H9 (cell line): ENCODE results near the gene CHMP6. TPM values are rescaled to one million over a fixed set of nuclear protein-coding genes. Genes with fewer than 3 reads are reported as not detected.

ENCODE experiments used
- DNase-seq: peaks from one replicate; pipeline ENCODE4 v3.0.0-alpha.2; 2017
- H2AFZ ChIP-seq: one replicate; pipeline ENCODE4 v1.6.1; 2013; ENCODE audit warnings: mild to moderate bottlenecking, low read length, control low read depth, moderate library complexity
- H2AK5ac ChIP-seq: 2 replicates; pipeline ENCODE4 v1.6.1; 2013; ENCODE audit warnings: low read length, control low read depth, mixed read lengths; ENCODE audit not compliant: insufficient read length
- H2BK120ac ChIP-seq: one replicate; pipeline ENCODE4 v1.6.1; 2013; ENCODE audit warnings: low read depth, mild to moderate bottlenecking, low read length, control low read depth, inconsistent platforms; ENCODE audit not compliant: poor library complexity, severe bottlenecking
- H2BK12ac ChIP-seq: 2 replicates; pipeline ENCODE4 v1.6.1; 2013; ENCODE audit warnings: low read length, control low read depth, mixed read lengths, low read depth; ENCODE audit not compliant: insufficient read length
- H2BK15ac ChIP-seq: 2 replicates; pipeline ENCODE4 v1.6.1; 2013; ENCODE audit warnings: low read depth, low read length, control low read depth
- H2BK20ac ChIP-seq: one replicate; pipeline ENCODE4 v1.6.1; 2013; ENCODE audit warnings: low read depth, mild to moderate bottlenecking, low read length, control low read depth, inconsistent platforms; ENCODE audit not compliant: poor library complexity, severe bottlenecking
- H2BK5ac ChIP-seq: 2 replicates; pipeline ENCODE4 v1.6.1; 2013; ENCODE audit warnings: low read length, control low read depth, mixed read lengths; ENCODE audit not compliant: insufficient read length
- H3K14ac ChIP-seq: 2 replicates; pipeline ENCODE4 v1.6.1; 2013; ENCODE audit warnings: low read length, control low read depth; ENCODE audit not compliant: insufficient read depth
- H3K18ac ChIP-seq: 2 replicates; pipeline ENCODE4 v1.6.1; 2013; ENCODE audit warnings: low read depth, mild to moderate bottlenecking, mixed read lengths, low read length, control low read depth; ENCODE audit not compliant: insufficient read length
- H3K23ac ChIP-seq: 2 replicates; pipeline ENCODE4 v1.6.1; 2013; ENCODE audit warnings: low read length, control low read depth, mixed read lengths, low read depth; ENCODE audit not compliant: insufficient read length
- H3K23me2 ChIP-seq: 2 replicates; pipeline ENCODE4 v1.6.1; 2013; ENCODE audit warnings: low read depth, mild to moderate bottlenecking, mixed read lengths, low read length, control low read depth; ENCODE audit not compliant: insufficient read length, poor library complexity, severe bottlenecking
- H3K27ac ChIP-seq: 2 replicates; pipeline ENCODE4 v1.5.1; 2013; ENCODE audit warnings: low read length, control low read depth, mixed read lengths, low read depth; ENCODE audit not compliant: insufficient read length
- H3K27me3 ChIP-seq: 2 replicates; pipeline ENCODE4 v1.6.1; 2013; ENCODE audit warnings: low read length, control low read depth, inconsistent platforms; ENCODE audit not compliant: insufficient read depth
- H3K4ac ChIP-seq: 2 replicates; pipeline ENCODE4 v1.6.1; 2013; ENCODE audit warnings: low read depth, mild to moderate bottlenecking, control low read depth, inconsistent platforms, low read length, moderate library complexity
- H3K4me1 ChIP-seq: 2 replicates; pipeline ENCODE4 v1.6.1; 2013; ENCODE audit warnings: low read length, control low read depth, inconsistent platforms; ENCODE audit not compliant: insufficient read depth
- H3K4me2 ChIP-seq: 2 replicates; pipeline ENCODE4 v1.6.1; 2013; ENCODE audit warnings: low read length, control low read depth, mixed read lengths; ENCODE audit not compliant: insufficient read length, insufficient read depth
- H3K56ac ChIP-seq: 2 replicates; pipeline ENCODE4 v1.6.1; 2013; ENCODE audit warnings: low read depth, mild to moderate bottlenecking, mixed read lengths, low read length, control low read depth; ENCODE audit not compliant: insufficient read length
- H3K79me1 ChIP-seq: 2 replicates; pipeline ENCODE4 v1.6.1; 2013; ENCODE audit warnings: low read depth, mild to moderate bottlenecking, moderate library complexity, low read length, control low read depth, inconsistent platforms; ENCODE audit not compliant: insufficient read depth, poor library complexity, severe bottlenecking
- H3K79me2 ChIP-seq: 2 replicates; pipeline ENCODE4 v1.6.1; 2013; ENCODE audit warnings: low read length, control low read depth, inconsistent platforms; ENCODE audit not compliant: insufficient read depth
- H3K9ac ChIP-seq: 2 replicates; pipeline ENCODE4 v1.6.1; 2013; ENCODE audit warnings: low read length, control low read depth, mixed read lengths; ENCODE audit not compliant: insufficient read length; ENCODE audit errors: extremely low read depth
- H3K9me3 ChIP-seq: one replicate; pipeline ENCODE4 v1.6.1; 2013; ENCODE audit warnings: low read depth, low read length, inconsistent platforms; ENCODE audit not compliant: control insufficient read depth
- H3T11ph ChIP-seq: one replicate; pipeline ENCODE4 v1.6.1; 2013; ENCODE audit warnings: mild to moderate bottlenecking, low read length, control low read depth, inconsistent platforms
- H4K20me1 ChIP-seq: one replicate; pipeline ENCODE4 v1.6.1; 2013; ENCODE audit not compliant: control insufficient read depth, insufficient read length, insufficient read depth
- H4K5ac ChIP-seq: 2 replicates; pipeline ENCODE4 v1.6.1; 2013; ENCODE audit warnings: low read depth, mild to moderate bottlenecking, mixed read lengths, low read length, control low read depth; ENCODE audit not compliant: insufficient read length
- H4K8ac ChIP-seq: replicated peaks from 2 replicates; pipeline ENCODE4 v1.6.1; 2013; ENCODE audit warnings: low read length, control low read depth, mixed read lengths, low read depth; ENCODE audit not compliant: insufficient read length
- H4K91ac ChIP-seq: 2 replicates; pipeline ENCODE4 v1.6.1; 2013; ENCODE audit warnings: low read depth, mild to moderate bottlenecking, moderate library complexity, mixed read lengths, low read length, control low read depth; ENCODE audit not compliant: insufficient read length
- H3K27ac Mint-ChIP-seq, 3 experiments: 2 replicates in 2 of 3; 3 replicates in 1 of 3; pipeline ENCODE4 v1.8.0; 2020 to 2021; ENCODE audit warnings: mixed read lengths in 3 of 3, mild to moderate bottlenecking in 1 of 3, moderate library complexity in 1 of 3
- H3K27me3 Mint-ChIP-seq: 2 replicates; pipeline ENCODE4 v1.8.0; 2021; ENCODE audit warnings: low read depth, mild to moderate bottlenecking, moderate library complexity, mixed read lengths
- H3K36me3 Mint-ChIP-seq, 3 experiments: 2 replicates in 2 of 3; 3 replicates in 1 of 3; pipeline ENCODE4 v1.8.0; 2020 to 2021; ENCODE audit warnings: low read depth in 3 of 3, mixed read lengths in 3 of 3; ENCODE audit not compliant: insufficient read depth in 1 of 3
- H3K4me1 Mint-ChIP-seq, 2 experiments: 2 replicates each; pipeline ENCODE4 v1.8.0; 2020; ENCODE audit warnings: mixed read lengths in 2 of 2
- H3K4me3 Mint-ChIP-seq, 2 experiments: 2 replicates in 1 of 2; 3 replicates in 1 of 2; pipeline ENCODE4 v1.8.0; 2020 to 2021; ENCODE audit warnings: mild to moderate bottlenecking in 2 of 2, mixed read lengths in 2 of 2, moderate library complexity in 1 of 2
- H3K9me3 Mint-ChIP-seq, 2 experiments: 2 replicates in 1 of 2; 3 replicates in 1 of 2; pipeline ENCODE4 v1.8.0; 2020; ENCODE audit warnings: mild to moderate bottlenecking in 2 of 2, mixed read lengths in 2 of 2, moderate library complexity in 1 of 2
- CTCF ChIP-seq: fragments of 200-600 bp; sonication (generic); conservative IDR thresholded peaks from 3 replicates; pipeline ENCODE4 v1.8.0; 2021; ENCODE audit warnings: antibody characterized with exemption, mild to moderate bottlenecking
- WGBS: extraction: QIAGEN DNeasy Blood & Tissue Kit; methylation state at CpG from one replicate; pipeline ENCODE4 v1.1.7; 2013; ENCODE audit warnings: missing lambda C conversion rate, low lambda C conversion rate, mixed read lengths; ENCODE audit not compliant: insufficient read length; ENCODE audit errors: extremely low coverage; 5-methylcytosine and 5-hydroxymethylcytosine counted together
- total RNA-seq: library from RNA; stranded (reverse); gene quantifications from 2 replicates; pipeline ENCODE4 v1.2.1, GENCODE V29; 2021

CHMP6 gene
- total RNA-seq, 1 experiment from 2014 or later, result 23.4 TPM

DNA sequence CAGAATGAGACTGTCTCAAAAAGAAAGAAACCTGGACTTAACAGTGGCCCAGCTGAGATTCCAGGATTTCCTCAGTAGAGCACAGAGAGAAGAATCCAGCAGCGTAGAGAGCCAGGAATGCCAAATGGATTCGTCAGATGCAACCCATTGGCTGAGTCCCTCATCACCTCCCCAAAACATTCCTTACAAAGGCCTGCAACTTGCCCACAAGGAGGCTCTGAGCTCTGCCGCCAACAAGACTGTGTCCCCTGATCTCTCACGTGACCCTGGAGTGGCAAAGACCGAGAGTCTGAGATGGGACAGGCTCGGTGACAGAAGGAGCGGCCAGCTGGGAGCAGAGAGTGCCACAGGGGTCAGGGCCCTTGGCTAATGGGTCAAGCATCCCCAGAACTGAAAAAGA is 6.9 kb upstream of the CHMP6 start:
- Mint-ChIP-seq H3K36me3 (no peaks in the 10 kb centered on the region), H3K27ac (peak overlapping the region in 1 of 3 experiments; percentile 84; a peak in 1 of 7 replicates), H3K4me1 (peaks cover 15 to 24% of the 10 kb centered on the region in 2 experiments), H3K27me3 (peaks cover 46% of the 10 kb centered on the region), H3K9me3 (no peaks in the 10 kb centered on the region), H3K4me3 (no peak overlapping the region)
- no peak overlapping the region for H3K14ac ChIP-seq
- no peaks in the 10 kb centered on the region for H3K79me2 ChIP-seq
- no peaks in the 10 kb centered on the region; the same call in 1 of the 2 replicates for H3K4me1 ChIP-seq
- TF ChIP-seq CTCF, result peak; percentile 31; the same call in 1 of the 3 replicates
- no peaks in the 10 kb centered on the region for H3K9me3 ChIP-seq
- H4K5ac ChIP-seq, result no peak overlapping the region
- H2BK20ac ChIP-seq, result no peak overlapping the region
- H2BK15ac ChIP-seq, result no peak overlapping the region
- H3K18ac ChIP-seq, result no peak overlapping the region
- no peak overlapping the region for H3K23ac ChIP-seq
- H3T11ph ChIP-seq, result no peak overlapping the region
- H4K8ac ChIP-seq, result no peak overlapping the region
- no peak overlapping the region for H3K9ac ChIP-seq
- H3K27ac ChIP-seq, result no peak overlapping the region
- no CpG with 5 or more reads among the region's 7 CpGs for WGBS
- H4K20me1 ChIP-seq, result no peaks in the 10 kb centered on the region
- no peaks in the 10 kb centered on the region for H3K79me1 ChIP-seq
- peak; percentile 95 for DNase-seq
- no peak overlapping the region for H4K91ac ChIP-seq
- H2AK5ac ChIP-seq, result no peak overlapping the region
- H2AFZ ChIP-seq, result no peak overlapping the region
- H3K56ac ChIP-seq, result no peak overlapping the region
- H2BK5ac ChIP-seq, result no peak overlapping the region
- no peak overlapping the region for H2BK12ac ChIP-seq
- H3K27me3 ChIP-seq, result no peaks in the 10 kb centered on the region
- no peak overlapping the region for H2BK120ac ChIP-seq
- H3K23me2 ChIP-seq, result no peaks in the 10 kb centered on the region
- H3K4ac ChIP-seq, result no peak overlapping the region
- no peak overlapping the region for H3K4me2 ChIP-seq
